Stomach (tissue), 4 donors: Measurements from ENCODE around the gene RAD54L.

Experiments
- CTCF ChIP-seq, 7 experiments: fragments of 450-650 bp in 4 of 7; fragments of 200-600 bp in 3 of 7; sonication (generic) in 3 of 7; IDR thresholded peaks; one replicate each; pipeline ENCODE4 v1.5.1; 2016 to 2019; ENCODE audit warnings: antibody characterized with exemption in 7 of 7, control low read depth in 2 of 7, mild to moderate bottlenecking in 1 of 7
- EP300 ChIP-seq: sonication (generic); formaldehyde crosslinking; IDR thresholded peaks from one replicate; pipeline ENCODE4 v1.6.1; 2017; ENCODE audit warnings: antibody characterized with exemption
- POLR2A ChIP-seq, 4 donors: fragments of 450-650 bp; IDR thresholded peaks; one replicate each; pipeline ENCODE4 v1.6.1; 2016; ENCODE audit warnings: antibody characterized with exemption in 4 of 4, control low read depth in 2 of 4, mild to moderate bottlenecking in 1 of 4, moderate library complexity in 1 of 4
- POLR2AphosphoS5 ChIP-seq, 3 donors: sonication (generic); formaldehyde crosslinking; IDR thresholded peaks; one replicate each; pipeline ENCODE4 v1.6.1; 2016; ENCODE audit warnings: antibody characterized with exemption in 3 of 3

DNA sequence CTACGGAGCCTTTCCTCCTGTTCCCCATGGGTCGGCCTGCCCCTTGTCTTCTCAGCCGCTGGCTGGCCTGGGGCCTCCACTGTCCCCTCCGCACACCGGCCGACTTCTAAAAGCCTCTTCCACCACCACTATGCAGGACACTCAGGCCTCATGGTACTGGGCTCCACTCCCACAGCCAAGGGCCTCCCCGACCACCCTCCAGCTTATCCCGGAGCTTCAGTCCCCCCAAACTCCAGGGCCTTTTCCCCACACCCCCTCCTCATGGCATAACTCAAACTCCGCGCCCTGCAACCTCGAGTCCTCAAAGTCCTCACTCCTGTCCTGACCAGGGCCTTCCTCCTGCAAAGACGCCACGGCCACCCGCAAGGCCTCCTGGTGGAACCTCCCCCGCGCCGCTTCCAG lies 53.8 kb downstream of the RAD54L start:
- TF ChIP-seq POLR2A (IDR thresholded peaks at IDR 0.05), result no peak
- TF ChIP-seq POLR2AphosphoS5 (IDR thresholded peaks at IDR 0.05), result no peak
- TF ChIP-seq CTCF (IDR thresholded peaks at IDR 0.05), result no peak
- TF ChIP-seq EP300, result no peak
